SK-N-MC (cell line): ENCODE measurements around the gene STK4.

Experiments
- DNase-seq: peaks from one replicate; pipeline ENCODE4 v3.0.0-alpha.2; 2011; ENCODE audit warnings: low read depth, low spot score
- H3K27ac ChIP-seq: fragments of 200-600 bp; sonication (generic); 2 replicates; pipeline ENCODE4 v1.5.1; 2016; ENCODE audit warnings: mixed run types
- H3K36me3 ChIP-seq: fragments of 200-600 bp; sonication (generic); 2 replicates; pipeline ENCODE4 v1.6.1; 2017; ENCODE audit warnings: antibody characterized with exemption, low read length, mixed read lengths; ENCODE audit not compliant: insufficient read depth
- H3K4me3 ChIP-seq: fragments of 200-600 bp; sonication (generic); 2 replicates; pipeline ENCODE4 v1.5.1; 2016
- H3K9ac ChIP-seq: fragments of 200-600 bp; sonication (generic); 2 replicates; pipeline ENCODE4 v1.8.0; 2017; ENCODE audit warnings: mixed run types, mixed read lengths; ENCODE audit not compliant: insufficient read length
- H3K9me3 ChIP-seq: fragments of 200-600 bp; sonication (generic); 2 replicates; pipeline ENCODE4 v1.6.1; 2017; ENCODE audit warnings: low read depth, mild to moderate bottlenecking, antibody characterized with exemption, low read length, moderate library complexity, mixed read lengths
- EZH2 ChIP-seq: fragments of 200-600 bp; sonication (generic); IDR thresholded peaks from one replicate; pipeline ENCODE4 v1.6.1; 2017; ENCODE audit warnings: antibody characterized with exemption
- FOXP2 ChIP-seq: optimal IDR thresholded peaks from 2 replicates; pipeline ENCODE3; 2011; ENCODE audit warnings: mild to moderate bottlenecking, moderate library complexity; ENCODE audit not compliant: insufficient read depth; ENCODE audit errors: extremely low read length, control extremely low read depth
- POLR2AphosphoS5 ChIP-seq: IDR thresholded peaks from 2 replicates; pipeline ENCODE4 v1.6.1; 2012; ENCODE audit warnings: mild to moderate bottlenecking, low read depth, low read length, borderline replicate concordance

STK4 gene

GRCh38 chr20:45080867-45081624, 114.7 kb downstream of the STK4 start:
- no peak for DNase-seq
- TF ChIP-seq EZH2 (no peak), POLR2AphosphoS5 (no peak), FOXP2 (no peak)
- no peak overlapping the region for H3K9ac ChIP-seq
- H3K36me3 ChIP-seq, result peaks cover 4% of the 10 kb centered on the region
- H3K27ac ChIP-seq, result no peak overlapping the region
- H3K9me3 ChIP-seq, result no peaks in the 10 kb centered on the region
- no peak overlapping the region for H3K4me3 ChIP-seq

GRCh38 chr20:45082468-45082867, 116.2 kb downstream of the STK4 start:
- Histone ChIP-seq H3K4me3 (no peak overlapping the region), H3K36me3 (peaks cover 4% of the 10 kb centered on the region), H3K27ac (no peak overlapping the region), H3K9me3 (no peaks in the 10 kb centered on the region), H3K9ac (no peak overlapping the region)
- DNase-seq, result no peak
- no peak for TF ChIP-seq FOXP2
- TF ChIP-seq POLR2AphosphoS5, result no peak
- TF ChIP-seq EZH2, result no peak

- H3K4me3 ChIP-seq, result no peak overlapping the region
Observed at GRCh38 chr20:45083127-45083526, 116.8 kb downstream of the STK4 start.

GRCh38 chr20:45085289-45085688, 119.0 kb downstream of the STK4 start:
- Histone ChIP-seq H3K36me3 (peaks cover 4% of the 10 kb centered on the region), H3K9me3 (no peaks in the 10 kb centered on the region), H3K9ac (no peak overlapping the region), H3K4me3 (no peak overlapping the region), H3K27ac (no peak overlapping the region)
- no peak for DNase-seq
- TF ChIP-seq EZH2 (no peak), POLR2AphosphoS5 (no peak), FOXP2 (no peak)

More at GRCh38 chr20:45083127-45083526, 116.8 kb downstream of the STK4 start:
- Histone ChIP-seq H3K36me3 (peaks cover 4% of the 10 kb centered on the region), H3K9ac (no peak overlapping the region), H3K9me3 (no peaks in the 10 kb centered on the region), H3K27ac (no peak overlapping the region)
- TF ChIP-seq EZH2 (no peak), POLR2AphosphoS5 (no peak), FOXP2 (no peak)
- DNase-seq, result no peak

GRCh38 chr20:45085867-45086266, 119.6 kb downstream of the STK4 start:
- H3K27ac ChIP-seq, result no peak overlapping the region
- DNase-seq, result no peak
- no peak for TF ChIP-seq FOXP2
- TF ChIP-seq EZH2, result no peak
- no peak for TF ChIP-seq POLR2AphosphoS5

GRCh38 chr20:45087097-45087790, 120.9 kb downstream of the STK4 start:
- no peak for DNase-seq
- TF ChIP-seq EZH2, result no peak
- no peak for TF ChIP-seq POLR2AphosphoS5
- TF ChIP-seq FOXP2, result no peak
- Histone ChIP-seq H3K36me3 (no peaks in the 10 kb centered on the region; the same call in 1 of the 2 replicates), H3K9me3 (no peaks in the 10 kb centered on the region), H3K4me3 (no peak overlapping the region), H3K9ac (no peak overlapping the region), H3K27ac (no peak overlapping the region)

More at GRCh38 chr20:45085867-45086266, 119.6 kb downstream of the STK4 start:
- H3K9me3 ChIP-seq, result no peaks in the 10 kb centered on the region
- no peak overlapping the region for H3K9ac ChIP-seq
- H3K36me3 ChIP-seq, result peaks cover under 1% of the 10 kb centered on the region
- H3K4me3 ChIP-seq, result no peak overlapping the region

- Histone ChIP-seq H3K27ac (no peak overlapping the region), H3K36me3 (no peaks in the 10 kb centered on the region; the same call in 1 of the 2 replicates), H3K9me3 (no peaks in the 10 kb centered on the region), H3K4me3 (no peak overlapping the region), H3K9ac (no peak overlapping the region)
- TF ChIP-seq FOXP2 (no peak), POLR2AphosphoS5 (no peak)
- no peak for DNase-seq
Observed at GRCh38 chr20:45087814-45088213, 121.5 kb downstream of the STK4 start.

GRCh38 chr20:45088247-45088646, 121.9 kb downstream of the STK4 start:
- Histone ChIP-seq H3K4me3 (no peak overlapping the region), H3K9ac (no peak overlapping the region), H3K27ac (no peak overlapping the region), H3K36me3 (no peaks in the 10 kb centered on the region), H3K9me3 (no peaks in the 10 kb centered on the region)
- DNase-seq, result no peak
- TF ChIP-seq FOXP2 (no peak), EZH2 (no peak), POLR2AphosphoS5 (no peak)

- TF ChIP-seq FOXP2, result no peak
- no peak for TF ChIP-seq POLR2AphosphoS5
- no peak for TF ChIP-seq EZH2
- no peaks in the 10 kb centered on the region for H3K36me3 ChIP-seq
- H3K9me3 ChIP-seq, result no peaks in the 10 kb centered on the region
- no peak for DNase-seq
- no peak overlapping the region for H3K4me3 ChIP-seq
- H3K27ac ChIP-seq, result no peak overlapping the region
- H3K9ac ChIP-seq, result no peak overlapping the region
Observed at GRCh38 chr20:45090481-45090880, 124.2 kb downstream of the STK4 start.
